IPS-18c (cell line): ENCODE results near the gene CHRNG.
"Not testable (repeated sequence)": the region's sequence is repeated elsewhere in the genome, so short reads cannot be mapped to it uniquely, and the experiment has no call there.

ENCODE experiments used
- H3K4me3 ChIP-seq: 2 replicates; pipeline ENCODE4 v1.7.0; 2013; ENCODE audit warnings: low read depth, mild to moderate bottlenecking, low read length, moderate library complexity; ENCODE audit not compliant: insufficient read depth
- H3K9me3 ChIP-seq: one replicate; pipeline ENCODE4 v1.6.1; 2013; ENCODE audit warnings: mild to moderate bottlenecking, low read length, moderate library complexity; ENCODE audit not compliant: control insufficient read depth, insufficient read depth

Gene CHRNG

DNA sequence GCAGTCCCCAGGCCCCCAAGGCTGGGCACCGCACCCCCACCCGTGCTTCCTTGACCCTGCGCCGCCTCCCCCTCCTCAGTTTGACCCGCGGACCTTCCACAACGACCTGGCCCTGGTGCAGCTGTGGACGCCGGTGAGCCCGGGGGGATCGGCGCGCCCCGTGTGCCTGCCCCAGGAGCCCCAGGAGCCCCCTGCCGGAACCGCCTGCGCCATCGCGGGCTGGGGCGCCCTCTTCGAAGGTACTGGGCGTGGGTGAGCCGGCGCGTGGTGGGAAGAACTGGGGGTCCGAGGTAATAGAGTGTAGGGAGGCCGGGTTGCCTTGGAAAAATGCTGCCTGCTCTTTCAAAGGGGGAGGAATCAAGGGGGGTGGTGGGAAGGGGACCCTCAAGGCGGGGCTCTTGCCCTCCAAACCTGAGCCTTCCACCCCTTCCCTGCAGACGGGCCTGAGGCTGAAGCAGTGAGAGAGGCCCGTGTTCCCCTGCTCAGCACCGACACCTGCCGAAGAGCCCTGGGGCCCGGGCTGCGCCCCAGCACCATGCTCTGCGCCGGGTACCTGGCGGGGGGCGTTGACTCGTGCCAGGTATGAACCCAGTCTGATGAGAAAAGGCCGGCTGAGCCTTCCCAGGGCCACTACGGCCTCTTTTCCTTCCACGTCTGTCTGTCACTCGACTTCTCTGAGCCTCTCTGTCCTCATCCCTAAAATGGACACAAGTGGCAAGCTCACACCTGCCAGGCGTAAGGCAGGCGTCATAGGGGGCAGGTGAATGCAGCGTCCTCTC lies 16.7 kb upstream of the CHRNG start:
- no peaks in the 10 kb centered on the region for H3K9me3 ChIP-seq
- no peak overlapping the region; the same call in 1 of the 2 replicates for H3K4me3 ChIP-seq

DNA sequence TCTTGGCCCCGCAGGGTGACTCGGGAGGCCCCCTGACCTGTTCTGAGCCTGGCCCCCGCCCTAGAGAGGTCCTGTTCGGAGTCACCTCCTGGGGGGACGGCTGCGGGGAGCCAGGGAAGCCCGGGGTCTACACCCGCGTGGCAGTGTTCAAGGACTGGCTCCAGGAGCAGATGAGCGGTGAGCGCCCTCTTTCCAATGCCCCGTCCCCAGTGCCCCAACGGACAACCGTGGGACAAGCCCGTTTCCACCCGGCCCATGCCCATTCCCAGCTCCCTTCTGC lies 16.1 kb upstream of the CHRNG start:
- H3K9me3 ChIP-seq: no peaks in the 10 kb centered on the region
- peak overlapping the region; percentile 49 for H3K4me3 ChIP-seq

DNA sequence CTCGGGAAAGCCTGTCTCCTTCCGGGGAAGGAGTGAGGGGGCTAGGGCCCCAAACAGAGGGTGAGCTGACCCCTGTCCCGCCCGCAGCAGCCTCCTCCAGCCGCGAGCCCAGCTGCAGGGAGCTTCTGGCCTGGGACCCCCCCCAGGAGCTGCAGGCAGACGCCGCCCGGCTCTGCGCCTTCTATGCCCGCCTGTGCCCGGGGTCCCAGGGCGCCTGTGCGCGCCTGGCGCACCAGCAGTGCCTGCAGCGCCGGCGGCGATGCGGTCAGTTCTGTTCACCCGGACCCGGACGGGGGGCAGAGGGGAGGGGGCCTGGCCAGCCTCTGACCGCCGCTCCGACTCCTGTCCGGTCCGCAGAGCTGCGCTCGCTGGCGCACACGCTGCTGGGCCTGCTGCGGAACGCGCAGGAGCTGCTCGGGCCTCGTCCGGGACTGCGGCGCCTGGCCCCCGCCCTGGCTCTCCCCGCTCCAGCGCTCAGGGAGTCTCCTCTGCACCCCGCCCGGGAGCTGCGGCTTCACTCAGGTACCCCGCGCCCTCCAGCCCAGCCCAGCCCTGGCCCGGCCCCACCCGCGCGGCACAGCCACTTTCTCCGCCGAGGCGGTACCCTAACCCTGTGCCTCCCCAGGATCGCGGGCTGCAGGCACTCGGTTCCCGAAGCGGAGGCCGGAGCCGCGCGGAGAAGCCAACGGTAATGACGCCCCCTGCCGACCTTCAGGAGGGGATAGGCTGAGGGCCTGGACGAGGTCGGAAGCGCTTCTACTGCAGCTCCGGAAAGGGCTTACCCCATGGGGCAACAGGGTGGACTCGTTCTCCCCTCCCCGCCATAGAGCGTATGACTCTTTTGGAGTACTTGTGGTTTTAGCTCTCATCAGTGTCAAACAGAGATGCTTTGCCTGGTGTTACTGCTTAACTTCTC lies 15.6 kb upstream of the CHRNG start:
- peak overlapping the region; percentile 49 for H3K4me3 ChIP-seq

DNA sequence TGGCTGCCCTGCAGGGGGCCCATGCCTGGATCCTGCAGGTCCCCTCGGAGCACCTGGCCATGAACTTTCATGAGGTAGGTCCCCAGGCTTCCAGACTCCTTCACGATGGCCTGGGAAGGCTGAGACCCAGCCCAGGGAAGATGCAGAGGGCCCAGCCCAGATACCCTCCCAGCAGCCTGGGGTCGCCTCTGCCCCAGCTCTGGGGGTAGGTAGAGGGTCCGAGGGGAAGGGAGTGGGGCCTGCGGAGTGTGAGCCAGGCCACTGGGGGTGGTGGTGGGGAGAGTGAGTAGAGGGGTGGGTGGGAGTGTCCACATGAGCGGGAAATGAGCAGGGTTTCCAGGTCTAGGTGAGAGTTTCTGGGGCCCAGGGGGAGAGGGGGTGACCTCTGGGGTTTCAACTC lies 14.7 kb upstream of the CHRNG start:
- Histone ChIP-seq H3K4me3 (no peak overlapping the region), H3K9me3 (no peaks in the 10 kb centered on the region)

More for the DNA sequence above, 15.6 kb upstream of the CHRNG start:
- no peaks in the 10 kb centered on the region for H3K9me3 ChIP-seq

DNA sequence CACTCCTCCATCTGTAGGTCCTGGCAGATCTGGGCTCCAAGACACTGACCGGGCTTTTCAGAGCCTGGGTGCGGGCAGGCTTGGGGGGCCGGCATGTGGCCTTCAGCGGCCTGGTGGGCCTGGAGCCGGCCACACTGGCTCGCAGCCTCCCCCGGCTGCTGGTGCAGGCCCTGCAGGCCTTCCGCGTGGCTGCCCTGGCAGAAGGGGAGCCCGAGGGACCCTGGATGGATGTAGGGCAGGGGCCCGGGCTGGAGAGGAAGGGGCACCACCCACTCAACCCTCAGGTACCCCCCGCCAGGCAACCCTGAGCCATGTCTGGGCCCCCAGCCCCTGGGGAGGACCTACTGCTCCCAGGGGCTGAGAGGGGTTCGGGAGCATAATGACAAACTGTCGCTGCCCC lies 14.3 kb upstream of the CHRNG start:
- H3K4me3 ChIP-seq: no peak overlapping the region
- H3K9me3 ChIP-seq: no peaks in the 10 kb centered on the region

DNA sequence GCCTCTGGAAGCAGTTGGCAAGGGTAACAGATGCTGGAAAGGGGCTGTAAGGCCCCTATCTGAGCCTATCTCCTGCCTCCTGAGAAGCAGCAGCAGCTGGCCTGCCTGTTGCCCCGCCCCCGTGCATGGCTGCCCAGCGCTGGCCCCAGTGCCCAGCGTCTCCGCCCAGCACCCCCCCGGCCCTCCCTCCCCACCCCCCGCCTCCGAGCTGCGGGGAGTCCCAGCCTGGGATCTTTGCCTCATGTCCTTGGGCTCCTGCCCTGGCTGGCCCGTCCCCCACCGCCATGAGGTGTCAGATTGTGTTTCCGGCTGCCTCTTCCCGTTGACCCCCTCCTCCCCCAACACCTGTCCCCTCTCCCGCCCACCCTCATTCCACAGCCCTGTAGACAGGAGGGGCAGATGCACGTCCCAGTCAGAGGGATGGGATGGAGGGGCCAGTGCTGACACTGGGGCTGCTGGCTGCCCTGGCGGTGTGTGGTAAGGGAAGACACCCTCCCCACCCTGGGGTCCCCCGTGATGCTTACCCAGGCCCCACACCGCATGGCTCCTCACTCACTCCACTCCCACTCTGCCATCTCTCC lies 13.6 kb upstream of the CHRNG start, which contains the start of gene CHRND:
Gene CHRND (plus strand): TSS at position 370 of the 581 bp plus-strand sequence. CDS start 56 bp downstream, at position 426.
- no peaks in the 10 kb centered on the region for H3K9me3 ChIP-seq
- no peak within 1 kb of the TSS for H3K4me3 ChIP-seq

DNA sequence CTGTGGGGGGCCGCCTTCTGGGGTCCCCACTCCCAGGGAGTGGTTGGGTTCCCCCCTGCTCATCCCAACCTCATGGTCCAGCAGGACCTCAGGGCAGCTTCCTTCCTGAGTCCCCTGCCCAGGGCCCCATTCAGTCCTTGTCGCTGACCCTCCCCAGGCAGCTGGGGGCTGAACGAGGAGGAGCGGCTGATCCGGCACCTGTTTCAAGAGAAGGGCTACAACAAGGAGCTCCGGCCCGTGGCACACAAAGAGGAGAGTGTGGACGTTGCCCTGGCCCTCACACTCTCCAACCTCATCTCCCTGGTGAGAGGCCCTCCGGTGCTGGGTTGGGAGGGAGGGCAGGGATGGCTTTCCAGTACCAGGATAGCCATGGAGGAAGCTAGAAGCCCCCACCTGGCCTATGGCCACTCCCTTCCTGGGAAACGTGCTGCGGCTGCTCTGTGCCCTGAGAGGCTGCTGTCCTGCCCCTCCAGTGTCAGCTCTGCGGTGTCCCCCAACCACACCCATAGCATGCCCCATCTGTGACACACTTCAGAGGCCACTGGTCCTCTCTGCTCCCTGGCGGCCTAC lies 13.0 kb upstream of the CHRNG start:
- Histone ChIP-seq H3K9me3 (no peaks in the 10 kb centered on the region), H3K4me3 (no peak overlapping the region)

DNA sequence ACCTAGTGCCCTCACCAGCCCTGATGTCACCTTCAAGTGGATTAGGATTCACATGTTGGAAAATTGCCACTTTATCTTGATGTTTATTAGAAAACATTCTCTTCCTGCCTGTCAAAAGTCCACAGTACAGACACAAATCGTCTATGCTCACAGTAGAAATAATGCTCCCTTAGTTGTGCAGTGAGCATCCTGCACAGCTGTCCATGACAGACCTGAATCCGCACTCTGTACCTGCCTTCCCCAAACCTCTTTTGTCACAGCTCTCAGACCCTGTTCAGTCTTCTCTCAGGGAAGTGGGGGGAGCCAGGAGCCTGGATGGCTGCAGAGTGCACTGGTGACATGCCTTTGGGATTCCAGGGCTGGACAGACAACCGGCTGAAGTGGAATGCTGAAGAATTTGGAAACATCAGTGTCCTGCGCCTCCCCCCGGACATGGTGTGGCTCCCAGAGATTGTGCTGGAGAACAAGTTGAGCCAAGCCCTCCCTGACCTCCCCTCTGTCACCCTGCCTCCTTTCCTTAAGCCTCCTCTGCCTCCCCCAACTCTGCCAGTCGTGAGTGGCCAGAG lies 11.5 kb upstream of the CHRNG start:
- Histone ChIP-seq H3K4me3 (no peak overlapping the region), H3K9me3 (no peaks in the 10 kb centered on the region)

DNA sequence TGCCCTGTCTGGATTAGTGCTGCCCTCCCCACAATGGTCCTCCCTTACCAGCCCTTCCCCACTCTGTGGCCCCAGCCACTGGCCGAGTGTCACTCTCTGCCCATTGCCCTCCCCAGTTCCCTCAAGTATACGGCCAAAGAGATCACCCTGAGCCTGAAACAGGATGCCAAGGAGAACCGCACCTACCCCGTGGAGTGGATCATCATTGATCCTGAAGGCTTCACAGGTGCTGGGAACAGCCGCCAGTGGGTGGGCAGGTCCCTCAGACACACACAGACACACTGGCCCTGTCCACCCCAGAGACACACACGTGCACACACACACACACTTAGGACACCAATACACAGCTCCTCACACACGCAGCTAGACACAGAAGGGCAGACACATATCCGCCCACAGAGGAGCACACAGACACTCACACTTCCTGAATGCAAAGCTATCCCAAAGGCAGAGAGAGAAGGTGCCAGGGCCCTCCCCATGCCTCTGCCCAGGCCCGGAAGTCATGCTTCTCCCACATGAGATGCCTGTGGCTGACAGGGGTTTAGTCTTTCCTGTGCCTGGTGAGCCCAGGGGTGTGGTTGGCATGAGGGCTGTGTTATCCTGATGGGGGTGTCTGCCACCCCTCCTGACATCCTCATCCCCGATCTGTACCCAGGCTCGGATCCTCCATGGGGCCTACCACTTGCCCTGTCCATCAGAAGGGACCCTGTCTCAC lies 10.6 kb upstream of the CHRNG start:
- H3K9me3 ChIP-seq: no peaks in the 10 kb centered on the region
- H3K4me3 ChIP-seq: no peak overlapping the region

DNA sequence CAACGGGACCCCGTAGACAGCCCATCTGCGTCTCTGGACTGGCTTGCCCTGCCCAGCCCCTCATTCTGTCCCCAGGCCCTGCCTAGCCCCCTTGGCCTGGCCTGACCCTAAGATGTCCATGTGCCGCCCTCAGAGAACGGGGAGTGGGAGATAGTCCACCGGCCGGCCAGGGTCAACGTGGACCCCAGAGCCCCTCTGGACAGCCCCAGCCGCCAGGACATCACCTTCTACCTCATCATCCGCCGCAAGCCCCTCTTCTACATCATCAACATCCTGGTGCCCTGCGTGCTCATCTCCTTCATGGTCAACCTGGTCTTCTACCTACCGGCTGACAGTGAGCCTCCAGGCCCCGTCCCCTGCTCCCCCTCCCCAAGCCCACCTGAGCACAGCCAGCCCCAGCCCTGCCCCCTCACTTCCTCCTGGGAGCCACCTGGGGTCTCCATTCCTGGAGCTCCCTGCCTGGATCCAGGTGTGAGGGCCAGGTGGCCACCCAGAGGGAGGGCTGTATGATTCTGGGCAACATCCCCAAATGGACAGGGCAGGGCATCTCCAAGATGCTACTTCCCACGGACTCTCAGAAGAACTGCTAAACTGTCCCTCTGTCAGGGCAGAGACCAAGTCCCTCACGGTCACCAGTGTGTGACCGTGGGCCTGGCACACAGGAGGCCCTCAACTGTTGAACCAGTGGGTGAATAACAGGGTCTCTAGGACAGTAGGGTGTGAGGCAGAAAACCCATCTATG lies 9.5 kb upstream of the CHRNG start:
- H3K4me3 ChIP-seq: no peak overlapping the region

DNA sequence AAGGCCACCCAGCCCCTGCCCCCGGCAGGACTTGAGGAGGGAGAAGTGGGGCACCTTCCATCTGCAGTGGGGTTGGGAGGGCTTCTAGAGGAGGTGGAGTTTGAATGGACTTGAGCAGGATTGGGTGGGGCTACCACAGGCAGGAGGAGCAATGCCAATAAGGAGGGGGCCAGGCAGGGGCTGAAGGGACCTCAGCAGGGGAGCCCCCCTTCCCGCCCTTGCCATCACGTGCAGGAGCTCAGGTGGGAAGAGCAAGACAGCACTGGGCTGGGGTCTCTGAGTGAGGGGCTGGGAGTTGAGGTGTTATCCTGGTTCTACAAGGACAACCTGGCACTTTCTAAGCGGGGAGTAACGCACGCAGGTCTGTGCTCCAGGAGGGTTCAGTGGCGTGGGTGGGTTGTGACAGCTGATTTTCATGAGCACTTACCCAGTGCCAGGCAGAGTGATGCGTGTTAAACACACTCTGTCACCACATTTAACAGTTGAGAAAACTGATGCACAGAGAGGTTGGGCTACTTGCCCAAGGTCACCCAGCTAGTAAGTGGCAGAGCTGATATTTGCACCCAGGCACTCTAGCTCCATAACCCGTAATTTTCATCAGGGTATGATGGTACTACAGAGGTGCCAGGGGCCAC lies 8.7 kb upstream of the CHRNG start:
- Histone ChIP-seq H3K4me3 (no peak overlapping the region), H3K9me3 (no peaks in the 10 kb centered on the region)

More for the DNA sequence above, 9.5 kb upstream of the CHRNG start:
- no peaks in the 10 kb centered on the region for H3K9me3 ChIP-seq

DNA sequence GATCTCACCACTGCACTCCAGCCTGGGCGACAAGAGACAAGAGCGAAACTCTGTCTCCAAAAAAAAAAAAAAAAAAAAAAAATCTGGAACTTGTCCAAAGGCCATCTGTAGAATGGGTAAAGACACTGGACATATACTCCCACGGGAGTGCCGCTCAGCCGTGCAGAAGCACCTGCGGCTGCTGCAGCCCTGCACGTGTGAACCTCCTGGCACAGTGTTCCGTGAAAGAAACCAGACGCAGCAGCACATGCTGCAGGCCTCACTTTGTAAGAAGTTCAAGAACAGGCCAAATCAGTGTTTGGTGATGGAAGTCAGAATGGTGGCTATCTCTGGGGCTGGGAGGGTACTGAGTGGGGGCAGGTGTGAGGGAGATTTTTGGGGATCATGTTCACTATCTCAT lies 7.1 kb upstream of the CHRNG start:
- no peaks in the 10 kb centered on the region for H3K9me3 ChIP-seq
- H3K4me3 ChIP-seq: no peak overlapping the region

DNA sequence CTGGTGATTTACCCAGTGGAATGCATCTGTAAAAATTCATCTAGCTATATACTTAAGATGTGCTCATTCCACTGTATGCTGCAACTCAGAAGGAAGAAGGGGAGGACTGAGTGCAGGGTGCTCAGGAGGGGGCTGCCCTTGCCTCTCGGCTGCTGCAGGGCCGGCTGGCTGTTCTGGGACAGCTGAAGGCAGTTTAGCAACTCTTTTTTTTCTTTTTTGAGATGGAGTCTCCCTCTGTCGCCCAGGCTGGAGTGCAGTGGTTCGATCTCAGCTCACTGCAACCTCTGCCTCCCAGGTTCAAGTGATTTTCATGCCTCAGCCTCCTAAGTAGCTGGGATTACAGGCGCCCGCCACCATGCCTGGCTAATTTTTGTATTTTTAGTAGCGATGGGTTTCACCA lies 6.7 kb upstream of the CHRNG start:
- not testable (repeated sequence) for H3K4me3 ChIP-seq, H3K9me3 ChIP-seq

DNA sequence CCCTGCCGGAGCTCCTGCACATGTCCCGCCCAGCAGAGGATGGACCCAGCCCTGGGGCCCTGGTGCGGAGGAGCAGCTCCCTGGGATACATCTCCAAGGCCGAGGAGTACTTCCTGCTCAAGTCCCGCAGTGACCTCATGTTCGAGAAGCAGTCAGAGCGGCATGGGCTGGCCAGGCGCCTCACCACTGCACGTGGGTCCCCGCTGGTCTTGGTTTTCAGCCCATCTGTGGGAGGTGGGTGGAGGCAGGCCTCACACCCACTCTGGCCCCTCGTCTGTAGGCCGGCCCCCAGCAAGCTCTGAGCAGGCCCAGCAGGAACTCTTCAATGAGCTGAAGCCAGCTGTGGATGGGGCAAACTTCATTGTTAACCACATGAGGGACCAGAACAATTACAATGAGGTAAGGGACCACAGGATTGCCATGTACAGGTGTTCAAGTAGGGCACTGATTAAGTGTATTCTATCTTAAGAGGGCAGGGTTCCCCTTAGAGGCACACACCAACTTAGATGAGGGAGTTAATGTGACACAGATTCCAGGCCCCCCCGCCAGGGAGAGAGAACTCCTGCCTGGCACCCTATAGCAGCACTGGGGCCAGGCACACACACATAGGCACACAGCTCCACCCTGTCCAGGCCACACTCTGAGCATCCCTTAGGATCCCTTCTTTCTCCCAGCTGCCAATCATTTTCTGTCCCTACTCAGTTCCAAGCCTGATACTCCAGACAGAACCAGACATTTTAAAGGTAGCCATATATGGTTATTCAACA lies 5.4 kb upstream of the CHRNG start:
- Histone ChIP-seq H3K4me3 (no peak overlapping the region), H3K9me3 (no peaks in the 10 kb centered on the region)

DNA sequence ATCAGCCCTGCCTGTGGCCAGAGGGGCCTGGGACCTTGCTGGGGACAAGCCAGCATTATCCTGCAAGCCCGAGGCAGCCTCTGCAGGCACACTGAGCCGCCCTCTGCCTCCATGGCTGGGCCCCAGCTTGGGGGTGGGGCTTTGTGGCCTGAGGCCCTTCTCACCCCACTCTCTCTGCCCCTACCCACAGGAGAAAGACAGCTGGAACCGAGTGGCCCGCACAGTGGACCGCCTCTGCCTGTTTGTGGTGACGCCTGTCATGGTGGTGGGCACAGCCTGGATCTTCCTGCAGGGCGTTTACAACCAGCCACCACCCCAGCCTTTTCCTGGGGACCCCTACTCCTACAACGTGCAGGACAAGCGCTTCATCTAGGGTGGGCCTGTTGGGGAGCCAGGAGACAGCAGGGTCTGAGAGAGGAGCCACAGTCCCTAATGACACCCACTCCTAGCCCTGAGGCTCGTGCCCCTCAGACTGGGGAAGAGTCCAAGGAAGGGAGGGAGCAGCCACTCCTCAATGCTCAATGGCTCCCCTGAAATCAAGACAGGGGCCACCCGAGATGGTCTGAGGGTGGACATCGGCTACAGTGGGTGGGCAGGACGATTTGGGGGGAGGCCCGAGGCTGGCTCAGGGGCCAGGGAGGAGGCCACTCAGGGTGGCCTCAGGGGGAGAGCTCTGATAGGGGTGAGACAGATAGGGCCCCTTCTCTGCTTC lies 4.4 kb upstream of the CHRNG start:
- Histone ChIP-seq H3K4me3 (no peak overlapping the region), H3K9me3 (no peaks in the 10 kb centered on the region)
